Colonic mucosa (tissue), 4 donors: ENCODE data around the gene NTN4. TPM values are rescaled to one million over a fixed set of nuclear protein-coding genes. Genes with fewer than 3 reads are reported as not detected.

Experiments
- DNase-seq: peaks from one replicate; pipeline ENCODE4 v3.0.0-alpha.2; 2020
- H3K27ac ChIP-seq: fragments of 200-600 bp; one replicate; pipeline ENCODE4 v1.8.0; 2021
- H3K27me3 ChIP-seq: fragments of 200-600 bp; one replicate; pipeline ENCODE4 v1.8.0; 2021
- H3K36me3 ChIP-seq: fragments of 200-600 bp; one replicate; pipeline ENCODE4 v1.8.0; 2021
- H3K4me1 ChIP-seq: fragments of 200-600 bp; one replicate; pipeline ENCODE4 v1.8.0; 2021; ENCODE audit warnings: mild to moderate bottlenecking
- H3K4me3 ChIP-seq: fragments of 200-600 bp; one replicate; pipeline ENCODE4 v1.8.0; 2021
- H3K9ac ChIP-seq, 2 donors: one replicate each; pipeline ENCODE4 v1.7.0; 2013; ENCODE audit warnings: control low read depth in 2 of 2, low read depth in 2 of 2, low read length in 2 of 2
- H3K9me3 ChIP-seq: fragments of 200-600 bp; one replicate; pipeline ENCODE4 v1.8.0; 2021
- CTCF ChIP-seq: fragments of 200-600 bp; IDR thresholded peaks from one replicate; pipeline ENCODE4 v1.8.0; 2022; ENCODE audit warnings: antibody characterized with exemption, mild to moderate bottlenecking
- intact Hi-C: fragments of 100-400 bp; cut with DNase I; formaldehyde crosslinking; loops from one replicate; pipeline ENCODE4 v1.14.1; 2022
- total RNA-seq, 2 donors: library from RNA; stranded (reverse); fragmentation: NEBNext Ultra II Directional in 1 of 2; extraction: Animal tissue kit (Norgen Biotek cat#: 25700) in 1 of 2; gene quantifications; one replicate each; pipeline ENCODE4 v1.2.1, GENCODE V29; 2021
- donor health status: healthy.
- donor health status: DM: no; HTN: no; CAD: no.
- donor health status: DM: no; HTN: no; CAD: no.

The NTN4 gene
- total RNA-seq, 2 donors from 2014 or later, result 12.4 to 16.8 TPM

GRCh38 chr12:95810411-95810810 lies 19.8 kb upstream of the NTN4 start:
- no peaks in the 10 kb centered on the region for H3K27me3 ChIP-seq
- H3K9ac ChIP-seq, result no peak overlapping the region
- H3K27ac ChIP-seq, result no peak overlapping the region
- no peaks in the 10 kb centered on the region for H3K36me3 ChIP-seq
- no peaks in the 10 kb centered on the region for H3K4me1 ChIP-seq
- TF ChIP-seq CTCF, result no peak
- H3K4me3 ChIP-seq, result no peak overlapping the region
- DNase-seq, result no peak
- intact Hi-C loops, result no loop called here
- H3K9me3 ChIP-seq, result no peaks in the 10 kb centered on the region

GRCh38 chr12:95809000-95809680 lies 18.6 kb upstream of the NTN4 start:
- H3K27ac ChIP-seq, result no peak overlapping the region
- TF ChIP-seq CTCF, result no peak
- H3K9me3 ChIP-seq, result no peaks in the 10 kb centered on the region
- no peak for DNase-seq
- H3K4me1 ChIP-seq, result no peaks in the 10 kb centered on the region
- H3K4me3 ChIP-seq, result no peak overlapping the region
- no peaks in the 10 kb centered on the region for H3K36me3 ChIP-seq
- no peaks in the 10 kb centered on the region for H3K27me3 ChIP-seq
- no peak overlapping the region for H3K9ac ChIP-seq
- intact Hi-C loops, result no loop called here

GRCh38 chr12:95808146-95808545 lies 17.6 kb upstream of the NTN4 start:
- H3K9me3 ChIP-seq, result no peaks in the 10 kb centered on the region
- H3K4me1 ChIP-seq, result no peaks in the 10 kb centered on the region
- no peaks in the 10 kb centered on the region for H3K27me3 ChIP-seq
- H3K36me3 ChIP-seq, result no peaks in the 10 kb centered on the region
- DNase-seq, result no peak
- H3K9ac ChIP-seq, result no peak overlapping the region
- no peak overlapping the region for H3K4me3 ChIP-seq
- intact Hi-C loops, result no loop called here
- no peak for TF ChIP-seq CTCF
- H3K27ac ChIP-seq, result no peak overlapping the region

- Histone ChIP-seq H3K27ac (peak overlapping the region; percentile 53), H3K9ac (no peak overlapping the region), H3K9me3 (no peaks in the 10 kb centered on the region), H3K27me3 (no peaks in the 10 kb centered on the region), H3K4me1 (no peaks in the 10 kb centered on the region), H3K36me3 (no peaks in the 10 kb centered on the region), H3K4me3 (no peak overlapping the region)
- no peak for TF ChIP-seq CTCF
- no peak for DNase-seq
- intact Hi-C loops, result no loop called here
These were observed 15.5 kb upstream of the NTN4 start for GRCh38 chr12:95805864-95806671.

- DNase-seq, result no peak
- no peak overlapping the region for H3K4me3 ChIP-seq
- H3K9me3 ChIP-seq, result no peaks in the 10 kb centered on the region
- no peak overlapping the region for H3K9ac ChIP-seq
- intact Hi-C loops, result no loop called here
- no peak overlapping the region for H3K27ac ChIP-seq
- no peaks in the 10 kb centered on the region for H3K4me1 ChIP-seq
- no peaks in the 10 kb centered on the region for H3K27me3 ChIP-seq
- no peaks in the 10 kb centered on the region for H3K36me3 ChIP-seq
- no peak for TF ChIP-seq CTCF
These were observed 13.7 kb upstream of the NTN4 start for GRCh38 chr12:95804291-95804690.
